Aorta (tissue), 5 donors: ENCODE measurements around the gene GALNT9. TPM values are rescaled to one million over a fixed set of nuclear protein-coding genes. Genes with fewer than 3 reads are reported as not detected.

ENCODE experiments used
- ATAC-seq: fragments of 200-7000 bp; cut with Tn5 transposase; one replicate; pipeline ENCODE4 v1.9.1; 2022; ENCODE audit warnings: moderate library complexity; ENCODE audit not compliant: low FRiP score
- DNase-seq, 2 donors: peaks; one replicate each; pipeline ENCODE4 v3.0.0-alpha.2; 2020
- H3K27ac ChIP-seq, 2 donors: one replicate each; pipeline ENCODE4 v1.5.1; 2013; ENCODE audit warnings: low read length in 2 of 2, mild to moderate bottlenecking in 2 of 2, moderate library complexity in 2 of 2, control low read depth in 1 of 2, inconsistent platforms in 1 of 2, low read depth in 1 of 2
- H3K27me3 ChIP-seq, 2 donors: one replicate each; pipeline ENCODE4 v1.6.1; 2013; ENCODE audit warnings: control low read depth in 1 of 2, low read length in 1 of 2, mild to moderate bottlenecking in 1 of 2, moderate library complexity in 1 of 2; ENCODE audit not compliant: insufficient read depth in 2 of 2, control insufficient read depth in 1 of 2
- H3K36me3 ChIP-seq, 2 donors: one replicate each; pipeline ENCODE4 v1.6.1; 2013; ENCODE audit warnings: control low read depth in 1 of 2, low read length in 1 of 2, mild to moderate bottlenecking in 1 of 2; ENCODE audit not compliant: insufficient read depth in 2 of 2, control insufficient read depth in 1 of 2
- H3K4me1 ChIP-seq, 2 donors: one replicate each; pipeline ENCODE4 v1.6.1; 2013; ENCODE audit warnings: low read length in 2 of 2, control low read depth in 1 of 2, mild to moderate bottlenecking in 1 of 2, moderate library complexity in 1 of 2; ENCODE audit not compliant: insufficient read depth in 2 of 2, control insufficient read depth in 1 of 2
- H3K4me3 ChIP-seq, 2 donors: one replicate each; pipeline ENCODE4 v1.5.1; 2013; ENCODE audit warnings: low read length in 2 of 2, control low read depth in 1 of 2, mild to moderate bottlenecking in 1 of 2
- H3K9me3 ChIP-seq: one replicate; pipeline ENCODE4 v1.6.1; 2013; ENCODE audit warnings: mild to moderate bottlenecking, low read length; ENCODE audit not compliant: control insufficient read depth
- WGBS, 2 donors: extraction: QIAGEN DNeasy Blood & Tissue Kit; methylation state at CpG; one replicate each; pipeline ENCODE4 v1.1.7; 2013; 5-methylcytosine and 5-hydroxymethylcytosine counted together
- intact Hi-C, 2 donors: fragments of 100-400 bp; cut with DNase I; formaldehyde crosslinking; loops; one replicate each; pipeline versions ENCODE4 v1.14.2 to v1.15.0; 2022
- polyA plus RNA-seq, 2 donors: library from polyadenylated mRNA; stranded (reverse); fragments of 200-250 nt; gene quantifications; one replicate each; pipeline ENCODE4 v1.2.3, GENCODE V29; 2013
- total RNA-seq, 2 donors: library from RNA; stranded (reverse); fragmentation: NEBNext Ultra II Directional; extraction: Animal tissue kit (Norgen Biotek cat#: 25700); gene quantifications; one replicate each; pipeline ENCODE4 v1.2.1, GENCODE V29; 2021
- donor health status: healthy with polysubstance abuse.
- donor health status: Bipolar disorder and iron deficiency.
- donor health status: DM: no; HTN: no; CAD: no.
- donor health status: DM: no; HTN: no; CAD: no.
- donor health status: DM: yes; HTN: yes; CAD: no.

The GALNT9 gene
- total and polyA plus RNA-seq, 4 donors = 0.62 to 0.84 TPM; not detected in 2

GRCh38 chr12:132190834-132191500 is 138.4 kb downstream of the GALNT9 start:
- no peak for DNase-seq
- no peaks in the 10 kb centered on the region for H3K4me1 ChIP-seq
- no peak overlapping the region for H3K27ac ChIP-seq
- no peaks in the 10 kb centered on the region for H3K27me3 ChIP-seq
- intact Hi-C loops = no loop called here
- H3K4me3 ChIP-seq = no peak overlapping the region
- ATAC-seq = no peak
- H3K36me3 ChIP-seq = no peaks in the 10 kb centered on the region
- no peaks in the 10 kb centered on the region for H3K9me3 ChIP-seq
- WGBS, 2 donors = 91 to 92% methylated on average over 30 of the region's 30 CpGs

- H3K36me3 ChIP-seq = no peaks in the 10 kb centered on the region
- no peaks in the 10 kb centered on the region for H3K27me3 ChIP-seq
- DNase-seq (no peak), ATAC-seq (peak; percentile 15)
- peak overlapping the region in 1 of 2 donors; percentile 19 for H3K4me3 ChIP-seq
- intact Hi-C loops = no loop called here
- WGBS, 2 donors = 39 to 42% methylated on average over 56 to 59 of the region's 59 CpGs
- peak overlapping the region in 1 of 2 donors; percentile 11 for H3K27ac ChIP-seq
- no peaks in the 10 kb centered on the region for H3K4me1 ChIP-seq
- no peaks in the 10 kb centered on the region for H3K9me3 ChIP-seq
These were observed 139.2 kb downstream of the GALNT9 start for GRCh38 chr12:132190012-132190755.

- no peaks in the 10 kb centered on the region for H3K9me3 ChIP-seq
- no peaks in the 10 kb centered on the region for H3K27me3 ChIP-seq
- WGBS, 2 donors = 1 to 2% methylated on average over 48 to 69 of the region's 69 CpGs
- peak overlapping the region; percentile 18 to 19 for H3K4me3 ChIP-seq
- H3K36me3 ChIP-seq = no peaks in the 10 kb centered on the region
- H3K27ac ChIP-seq = peak overlapping the region in 1 of 2 donors; percentile 11
- intact Hi-C loops = no loop called here
- ATAC-seq = peak; percentile 92
- no peaks in the 10 kb centered on the region for H3K4me1 ChIP-seq
- DNase-seq = peak; percentile 97
These were observed 139.9 kb downstream of the GALNT9 start for GRCh38 chr12:132189378-132190011.

- Histone ChIP-seq H3K9me3 (peaks cover 2% of the 10 kb centered on the region), H3K27me3 (no peaks in the 10 kb centered on the region), H3K4me3 (peak overlapping the region in 1 of 2 donors; percentile 18), H3K36me3 (no peaks in the 10 kb centered on the region), H3K27ac (peak overlapping the region in 1 of 2 donors; percentile 11), H3K4me1 (no peaks in the 10 kb centered on the region)
- WGBS, 2 donors = 15 to 21% methylated on average over 18 to 20 of the region's 20 CpGs
- intact Hi-C loops = no loop called here
- DNase-seq (no peak), ATAC-seq (no peak)
These were observed 140.5 kb downstream of the GALNT9 start for GRCh38 chr12:132188916-132189325.

GRCh38 chr12:132188451-132188901 is 140.9 kb downstream of the GALNT9 start:
- no peak for DNase-seq
- no peak for ATAC-seq
- Histone ChIP-seq H3K36me3 (no peaks in the 10 kb centered on the region), H3K9me3 (peaks cover 2% of the 10 kb centered on the region), H3K27me3 (no peaks in the 10 kb centered on the region), H3K27ac (no peak overlapping the region), H3K4me1 (no peaks in the 10 kb centered on the region), H3K4me3 (no peak overlapping the region)
- intact Hi-C loops = no loop called here
- WGBS, 2 donors = 84 to 88% methylated on average over 21 of the region's 21 CpGs

- Histone ChIP-seq H3K4me3 (no peak overlapping the region), H3K4me1 (no peaks in the 10 kb centered on the region), H3K36me3 (no peaks in the 10 kb centered on the region), H3K27ac (no peak overlapping the region), H3K27me3 (no peaks in the 10 kb centered on the region), H3K9me3 (peaks cover 2% of the 10 kb centered on the region)
- intact Hi-C loops = no loop called here
- WGBS, 2 donors = 88 to 93% methylated on average over 35 of the region's 35 CpGs
- ATAC-seq = no peak
- DNase-seq = no peak
These were observed 141.5 kb downstream of the GALNT9 start for GRCh38 chr12:132187646-132188450.

GRCh38 chr12:132186857-132187620 is 142.3 kb downstream of the GALNT9 start:
- no peak overlapping the region for H3K27ac ChIP-seq
- H3K4me1 ChIP-seq = no peaks in the 10 kb centered on the region
- ATAC-seq (no peak), DNase-seq (no peak)
- peaks cover 2% of the 10 kb centered on the region for H3K9me3 ChIP-seq
- WGBS, 2 donors = 85 to 88% methylated on average over 39 of the region's 39 CpGs
- H3K27me3 ChIP-seq = no peaks in the 10 kb centered on the region
- intact Hi-C loops = no loop called here
- H3K36me3 ChIP-seq = no peaks in the 10 kb centered on the region
- H3K4me3 ChIP-seq = no peak overlapping the region
